MM.1S (cell line): ENCODE data around the gene MCEMP1.

Source experiments
- DNase-seq: peaks from one replicate; pipeline ENCODE4 v3.0.0-alpha.2; 2015
- H2AFZ ChIP-seq: fragments of 300-600 bp; sonication (generic); 2 replicates; pipeline ENCODE4 v1.6.0; 2016; ENCODE audit warnings: antibody characterized with exemption, low read length
- H3F3A ChIP-seq: fragments of 300-600 bp; sonication (generic); 2 replicates; pipeline ENCODE4 v1.6.1; 2016; ENCODE audit warnings: mild to moderate bottlenecking, antibody characterized with exemption, low read length, moderate library complexity, mixed read lengths; ENCODE audit not compliant: insufficient read depth
- H3K27ac ChIP-seq: fragments of 300-600 bp; sonication (generic); 2 replicates; pipeline ENCODE4 v1.5.1; 2016; ENCODE audit warnings: mild to moderate bottlenecking, low read length
- H3K27me3 ChIP-seq: fragments of 300-600 bp; sonication (generic); replicated peaks from 2 replicates; pipeline ENCODE4 v1.6.0; 2016; ENCODE audit warnings: low read length; ENCODE audit not compliant: insufficient read depth
- H3K36me3 ChIP-seq: fragments of 300-600 bp; sonication (generic); replicated peaks from 2 replicates; pipeline ENCODE4 v1.6.1; 2016; ENCODE audit warnings: mild to moderate bottlenecking, low read length, mixed read lengths; ENCODE audit not compliant: insufficient read depth
- H3K4me1 ChIP-seq: fragments of 300-600 bp; sonication (generic); 2 replicates; pipeline ENCODE4 v1.6.1; 2016; ENCODE audit warnings: low read length, mixed read lengths
- H3K4me2 ChIP-seq: fragments of 300-600 bp; sonication (generic); 2 replicates; pipeline ENCODE4 v1.6.0; 2016; ENCODE audit warnings: low read depth, low read length
- H3K4me3 ChIP-seq: fragments of 300-600 bp; sonication (generic); 2 replicates; pipeline ENCODE4 v1.5.1; 2016; ENCODE audit warnings: low read length, mixed read lengths
- H3K79me2 ChIP-seq: fragments of 300-600 bp; sonication (generic); 2 replicates; pipeline ENCODE4 v1.6.1; 2016; ENCODE audit warnings: mixed run types, low read length, mixed read lengths
- H3K9ac ChIP-seq: fragments of 300-600 bp; sonication (generic); 2 replicates; pipeline ENCODE4 v1.6.1; 2016; ENCODE audit warnings: low read length, mixed read lengths
- H3K9me2 ChIP-seq: fragments of 300-600 bp; sonication (generic); replicated peaks from 2 replicates; pipeline ENCODE4 v1.6.1; 2016; ENCODE audit warnings: mild to moderate bottlenecking, low read length, mixed read lengths; ENCODE audit not compliant: insufficient read depth
- H3K9me3 ChIP-seq: fragments of 300-600 bp; sonication (generic); replicated peaks from 2 replicates; pipeline ENCODE4 v1.6.1; 2016; ENCODE audit warnings: mild to moderate bottlenecking, low read length, mixed read lengths; ENCODE audit not compliant: insufficient read depth
- H4K20me1 ChIP-seq: fragments of 300-600 bp; sonication (generic); 2 replicates; pipeline ENCODE4 v1.6.1; 2016; ENCODE audit warnings: mild to moderate bottlenecking, low read length, moderate library complexity, mixed read lengths; ENCODE audit not compliant: insufficient read depth
- CTCF ChIP-seq: fragments of 300-600 bp; sonication (generic); IDR thresholded peaks from 2 replicates; pipeline ENCODE4 v1.5.1; 2016; ENCODE audit warnings: antibody characterized with exemption, low read length, mixed read lengths
- EZH2 ChIP-seq: fragments of 300-600 bp; sonication (generic); optimal IDR thresholded peaks from 2 replicates; pipeline ENCODE3; 2017; ENCODE audit warnings: low read depth, mild to moderate bottlenecking, antibody characterized with exemption, low read length, mixed read lengths
- EZH2phosphoT487 ChIP-seq: fragments of 300-600 bp; sonication (generic); IDR thresholded peaks from 2 replicates; pipeline ENCODE4 v1.6.1; 2018; ENCODE audit warnings: antibody characterized with exemption, low read length

The MCEMP1 gene

GRCh38 chr19:7670790-7671189, 6.1 kb upstream of the MCEMP1 start:
- H3F3A ChIP-seq, result no peaks in the 10 kb centered on the region
- H3K27ac ChIP-seq, result no peak overlapping the region
- H3K9me3 ChIP-seq, result no peaks in the 10 kb centered on the region
- no peaks in the 10 kb centered on the region for H3K4me1 ChIP-seq
- DNase-seq, result no peak
- H3K36me3 ChIP-seq, result no peaks in the 10 kb centered on the region
- H3K27me3 ChIP-seq, result peaks cover 78% of the 10 kb centered on the region
- no peak for TF ChIP-seq EZH2phosphoT487
- TF ChIP-seq EZH2, result no peak
- no peak for TF ChIP-seq CTCF
- H3K9ac ChIP-seq, result no peak overlapping the region
- no peaks in the 10 kb centered on the region for H3K79me2 ChIP-seq
- no peak overlapping the region for H2AFZ ChIP-seq
- no peak overlapping the region for H3K4me2 ChIP-seq
- no peaks in the 10 kb centered on the region for H3K9me2 ChIP-seq
- no peak overlapping the region for H3K4me3 ChIP-seq
- no peaks in the 10 kb centered on the region for H4K20me1 ChIP-seq

- no peaks in the 10 kb centered on the region for H3K36me3 ChIP-seq
- H3K9me2 ChIP-seq, result no peaks in the 10 kb centered on the region
- TF ChIP-seq EZH2, result no peak
- no peak for TF ChIP-seq EZH2phosphoT487
- TF ChIP-seq CTCF, result no peak
- no peaks in the 10 kb centered on the region for H4K20me1 ChIP-seq
- no peaks in the 10 kb centered on the region for H3K79me2 ChIP-seq
- H3K4me2 ChIP-seq, result no peak overlapping the region
- H3K9ac ChIP-seq, result no peak overlapping the region
- H3K27ac ChIP-seq, result no peak overlapping the region
- H3K27me3 ChIP-seq, result peaks cover 83% of the 10 kb centered on the region
- no peak overlapping the region for H3K4me3 ChIP-seq
- no peaks in the 10 kb centered on the region for H3F3A ChIP-seq
- no peaks in the 10 kb centered on the region for H3K4me1 ChIP-seq
- H2AFZ ChIP-seq, result no peak overlapping the region
- H3K9me3 ChIP-seq, result no peaks in the 10 kb centered on the region
- DNase-seq, result no peak
These were observed 4.4 kb upstream of the MCEMP1 start for GRCh38 chr19:7672522-7672921.

- H3F3A ChIP-seq, result no peaks in the 10 kb centered on the region
- no peaks in the 10 kb centered on the region for H3K4me1 ChIP-seq
- no peaks in the 10 kb centered on the region for H3K79me2 ChIP-seq
- H2AFZ ChIP-seq, result peak overlapping the region; percentile 1; the same call in 1 of the 2 replicates
- no peaks in the 10 kb centered on the region for H4K20me1 ChIP-seq
- DNase-seq, result peak; percentile 66
- H3K9me2 ChIP-seq, result no peaks in the 10 kb centered on the region
- no peak overlapping the region for H3K9ac ChIP-seq
- TF ChIP-seq CTCF (no peak), EZH2 (no peak)
- no peaks in the 10 kb centered on the region for H3K36me3 ChIP-seq
- no peak overlapping the region for H3K27ac ChIP-seq
- peak overlapping the region; percentile 27; the same call in 1 of the 2 replicates for H3K4me2 ChIP-seq
- no peak overlapping the region for H3K4me3 ChIP-seq
- peaks cover 84% of the 10 kb centered on the region for H3K27me3 ChIP-seq
- no peaks in the 10 kb centered on the region for H3K9me3 ChIP-seq
These were observed 2.6 kb upstream of the MCEMP1 start for GRCh38 chr19:7674010-7675005.
